Measurements from ENCODE around the gene F10.

- no peak for TF ChIP-seq CTCF (IDR thresholded peaks at IDR 0.05; ENCODE audit: low read depth, low read length, missing input control)
- no peak for TF ChIP-seq REST (IDR thresholded peaks at IDR 0.05)
- TF ChIP-seq ATF3 (IDR thresholded peaks at IDR 0.05), result no peak
- no peak for TF ChIP-seq SP1 (IDR thresholded peaks at IDR 0.05)
- no peak for TF ChIP-seq RAD21 (IDR thresholded peaks at IDR 0.05)
- TF ChIP-seq NR2F2 (IDR thresholded peaks at IDR 0.05), result no peak
- no peak for TF ChIP-seq TAF1 (conservative IDR thresholded peaks at IDR 0.05)
- TF ChIP-seq JUND (IDR thresholded peaks at IDR 0.05), result peak in 1 of 2 donors; percentile 69
- no peak for TF ChIP-seq ZBTB33 (IDR thresholded peaks at IDR 0.05)
- no peak for TF ChIP-seq EGR1 (IDR thresholded peaks at IDR 0.05; ENCODE audit: low read depth in 2 of 2)
- no peak for TF ChIP-seq RXRA (IDR thresholded peaks at IDR 0.05)
- no peak for TF ChIP-seq FOXA1 (IDR thresholded peaks at IDR 0.05)
These were observed 3.3 kb upstream of the F10 start for GRCh38 chr13:113119166-113119821.
